ENCODE measurements around the gene FOXO3.

- TF ChIP-seq CTCF (conservative IDR thresholded peaks at IDR 0.05 in 1 of 2, IDR thresholded peaks at IDR 0.05 in 1 of 2; ENCODE audit: low read depth in 1 of 2, low read length in 2 of 2) (no peak), EZH2 (IDR thresholded peaks at IDR 0.05; ENCODE audit: low read length, missing control alignments) (no peak)
Observed at GRCh38 chr6:108689272-108690161, 128.8 kb downstream of the FOXO3 start.
